Stomach (tissue), 9 donors: ENCODE data around the gene UNC79. TPM values are rescaled to one million over a fixed set of nuclear protein-coding genes. Genes with fewer than 3 reads are reported as not detected.

Source experiments
- DNase-seq, 2 donors: peaks; one replicate each; pipeline versions ENCODE4 v3.0.0 to v3.0.0-alpha.2; 2013 to 2019
- H3K27ac ChIP-seq, 5 donors: fragments of 200-600 bp in 4 of 5; sonication (generic) in 4 of 5; one replicate each; pipeline ENCODE4 v1.5.1; 2013 to 2019; ENCODE audit warnings: mild to moderate bottlenecking in 1 of 5, moderate library complexity in 1 of 5
- H3K27me3 ChIP-seq, 3 donors: fragments of 200-600 bp; sonication (generic); one replicate each; pipeline ENCODE4 v1.5.1; 2017 to 2019; ENCODE audit warnings: mixed run types in 1 of 3
- H3K36me3 ChIP-seq, 4 donors: fragments of 200-600 bp; sonication (generic); 1 replicate in 3 of 4; 2 replicates in 1 of 4; pipeline ENCODE4 v1.5.1; 2016 to 2019
- H3K4me1 ChIP-seq, 4 donors: fragments of 200-600 bp; sonication (generic); one replicate each; pipeline ENCODE4 v1.5.1; 2016 to 2019
- H3K4me3 ChIP-seq, 4 donors: fragments of 200-600 bp; sonication (generic) in 3 of 4; one replicate each; pipeline ENCODE4 v1.5.1; 2016 to 2019; ENCODE audit warnings: mild to moderate bottlenecking in 1 of 4
- H3K9me3 ChIP-seq, 4 donors: fragments of 200-600 bp; sonication (generic); one replicate each; pipeline ENCODE4 v1.5.1; 2016 to 2019
- EP300 ChIP-seq: sonication (generic); formaldehyde crosslinking; IDR thresholded peaks from one replicate; pipeline ENCODE4 v1.6.1; 2017; ENCODE audit warnings: antibody characterized with exemption
- POLR2A ChIP-seq, 4 donors: fragments of 450-650 bp; IDR thresholded peaks; one replicate each; pipeline ENCODE4 v1.6.1; 2016; ENCODE audit warnings: antibody characterized with exemption in 4 of 4, control low read depth in 2 of 4, mild to moderate bottlenecking in 1 of 4, moderate library complexity in 1 of 4
- POLR2AphosphoS5 ChIP-seq, 3 donors: sonication (generic); formaldehyde crosslinking; IDR thresholded peaks; one replicate each; pipeline ENCODE4 v1.6.1; 2016; ENCODE audit warnings: antibody characterized with exemption in 3 of 3
- WGBS, 5 donors: extraction: QIAGEN DNeasy Blood & Tissue Kit in 3 of 5; methylation state at CpG; one replicate each; pipeline versions ENCODE4 v1.1.5 to v1.1.7; 2013 to 2018; 5-methylcytosine and 5-hydroxymethylcytosine counted together
- intact Hi-C: fragments of 100-400 bp; cut with DNase I; formaldehyde crosslinking; loops from one replicate; pipeline ENCODE4 v1.15.1; 2023; ENCODE audit warnings: low total_unique reads
- polyA plus RNA-seq, 3 donors: library from polyadenylated mRNA; stranded (reverse); fragments of 200-250 nt; gene quantifications; one replicate each; pipeline ENCODE4 v1.2.3, GENCODE V29; 2013
- total RNA-seq, 5 donors: library from RNA; depleted of rRNA; stranded (reverse); fragments of >200 nt; gene quantifications; one replicate each; pipeline versions ENCODE4 v1.1.0 to v1.2.3, GENCODE V29; 2014 to 2016
- TF ChIP-seq, protein P1 (sequence below), 7 experiments: fragments of 450-650 bp in 4 of 7; fragments of 200-600 bp in 3 of 7; sonication (generic) in 3 of 7; IDR thresholded peaks; one replicate each; pipeline ENCODE4 v1.5.1; 2016 to 2019; ENCODE audit warnings: antibody characterized with exemption in 7 of 7, control low read depth in 2 of 7, mild to moderate bottlenecking in 1 of 7
- donor health status: healthy with polysubstance abuse.
- donor health status: Bipolar disorder and iron deficiency.
- donor health status: healthy.

UNC79 gene
- total and polyA plus RNA-seq, 8 donors = under 0.01 to 1.9 (median 0.35) TPM; not detected in 2

DNA sequence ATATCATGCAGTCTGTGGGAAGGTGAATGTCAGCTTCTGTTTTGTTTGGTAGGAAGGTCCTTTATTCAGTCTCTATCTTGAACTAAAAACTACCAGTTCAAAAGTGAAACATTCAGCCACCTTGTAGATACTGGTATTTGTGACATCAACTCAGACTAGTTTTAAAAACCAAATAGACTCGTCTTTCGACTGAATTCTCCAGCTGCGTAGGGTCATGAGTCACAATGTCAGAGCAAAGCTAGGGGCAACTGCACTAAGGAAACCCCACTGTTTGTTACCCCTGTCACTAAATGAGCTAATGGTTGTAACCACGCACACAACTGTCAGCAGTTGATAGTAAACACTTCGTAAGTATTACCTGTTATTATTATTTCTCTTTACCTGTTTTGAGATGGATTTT, 212.9 kb downstream of the UNC79 start:
- peaks cover 0 to 5% (median 0%) of the 10 kb centered on the region in 3 donors for H3K27me3 ChIP-seq
- TF ChIP-seq POLR2A (IDR thresholded peaks at IDR 0.05) (no peak), POLR2AphosphoS5 (IDR thresholded peaks at IDR 0.05) (no peak), EP300 (no peak)
- TF ChIP-seq, protein P1, sequence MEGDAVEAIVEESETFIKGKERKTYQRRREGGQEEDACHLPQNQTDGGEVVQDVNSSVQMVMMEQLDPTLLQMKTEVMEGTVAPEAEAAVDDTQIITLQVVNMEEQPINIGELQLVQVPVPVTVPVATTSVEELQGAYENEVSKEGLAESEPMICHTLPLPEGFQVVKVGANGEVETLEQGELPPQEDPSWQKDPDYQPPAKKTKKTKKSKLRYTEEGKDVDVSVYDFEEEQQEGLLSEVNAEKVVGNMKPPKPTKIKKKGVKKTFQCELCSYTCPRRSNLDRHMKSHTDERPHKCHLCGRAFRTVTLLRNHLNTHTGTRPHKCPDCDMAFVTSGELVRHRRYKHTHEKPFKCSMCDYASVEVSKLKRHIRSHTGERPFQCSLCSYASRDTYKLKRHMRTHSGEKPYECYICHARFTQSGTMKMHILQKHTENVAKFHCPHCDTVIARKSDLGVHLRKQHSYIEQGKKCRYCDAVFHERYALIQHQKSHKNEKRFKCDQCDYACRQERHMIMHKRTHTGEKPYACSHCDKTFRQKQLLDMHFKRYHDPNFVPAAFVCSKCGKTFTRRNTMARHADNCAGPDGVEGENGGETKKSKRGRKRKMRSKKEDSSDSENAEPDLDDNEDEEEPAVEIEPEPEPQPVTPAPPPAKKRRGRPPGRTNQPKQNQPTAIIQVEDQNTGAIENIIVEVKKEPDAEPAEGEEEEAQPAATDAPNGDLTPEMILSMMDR (IDR thresholded peaks at IDR 0.05) = no peak
- no peaks in the 10 kb centered on the region for H3K4me1 ChIP-seq
- no peaks in the 10 kb centered on the region for H3K36me3 ChIP-seq
- no peaks in the 10 kb centered on the region for H3K9me3 ChIP-seq
- H3K27ac ChIP-seq = no peak overlapping the region
- no peak for DNase-seq
- H3K4me3 ChIP-seq = no peak overlapping the region
- WGBS, 5 donors = 80 to 87% (median 83%) methylated on average over 5 of the region's 5 CpGs
- intact Hi-C loops = no loop called here

DNA sequence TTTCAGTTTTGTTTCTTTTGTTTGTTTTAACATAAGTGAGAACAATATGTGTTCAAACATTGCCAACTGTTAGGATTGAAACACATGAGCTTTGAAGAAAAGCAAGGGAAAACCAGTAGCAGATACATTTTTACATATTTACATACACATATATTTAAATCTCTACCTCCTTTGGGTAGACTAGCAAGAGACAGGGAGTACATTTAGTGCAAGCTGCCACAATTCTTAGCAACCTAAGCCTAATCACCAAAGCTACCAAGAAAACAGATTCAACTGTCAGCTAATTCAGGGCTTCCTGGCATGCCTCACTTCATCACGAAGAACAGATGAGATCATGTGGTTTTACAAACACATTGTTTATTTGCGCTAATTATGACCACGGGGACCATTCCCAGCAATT, 214.5 kb downstream of the UNC79 start:
- no peaks in the 10 kb centered on the region for H3K9me3 ChIP-seq
- H3K36me3 ChIP-seq = no peaks in the 10 kb centered on the region
- H3K27ac ChIP-seq = no peak overlapping the region
- peak in 1 of 2 donors; percentile 31 for DNase-seq
- H3K4me1 ChIP-seq = no peaks in the 10 kb centered on the region
- H3K27me3 ChIP-seq = peaks cover 0 to 9% (median 0%) of the 10 kb centered on the region in 3 donors
- 53 to 67% (median 59%) methylated on average over 3 of the region's 3 CpGs for WGBS, 5 donors
- no peak for TF ChIP-seq POLR2A (IDR thresholded peaks at IDR 0.05)
- TF ChIP-seq, protein P1 (IDR thresholded peaks at IDR 0.05) = no peak
- no peak for TF ChIP-seq EP300
- TF ChIP-seq POLR2AphosphoS5 (IDR thresholded peaks at IDR 0.05) = no peak
- H3K4me3 ChIP-seq = no peak overlapping the region
- intact Hi-C loops = no loop called here

DNA sequence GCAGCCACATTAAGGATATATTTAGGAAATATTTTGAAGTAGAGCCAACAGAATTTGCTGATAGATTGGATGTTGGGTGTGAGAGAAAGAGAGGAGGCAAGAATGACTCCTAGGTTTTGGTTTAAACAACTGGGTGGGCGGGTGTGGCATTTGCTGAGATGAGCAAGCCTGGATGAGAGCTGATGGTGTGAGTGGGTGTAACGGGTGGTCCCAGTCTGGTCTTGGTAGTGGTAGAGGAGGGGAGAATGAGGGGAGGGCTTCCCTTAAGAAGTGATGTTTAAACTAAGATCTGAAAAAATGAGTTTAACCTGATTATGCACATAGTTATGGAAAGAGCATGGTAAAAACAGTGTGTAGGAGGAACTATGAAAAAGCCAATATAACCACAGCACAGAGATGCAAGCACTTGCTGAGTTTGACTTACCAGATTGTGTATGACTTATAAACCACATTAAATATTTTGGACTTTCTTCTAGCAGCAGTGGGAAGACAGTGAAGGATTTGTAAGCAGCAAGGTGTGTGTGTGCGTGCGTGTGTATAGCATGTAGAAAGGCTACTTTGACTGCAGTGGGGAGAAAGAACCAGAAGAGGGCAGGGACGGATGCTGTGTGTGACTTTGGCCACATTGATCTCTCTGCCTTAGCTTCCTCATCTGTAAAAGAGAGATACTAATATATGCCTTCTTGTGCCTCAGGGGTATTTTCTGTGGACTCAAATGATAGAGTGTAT, 217.9 kb downstream of the UNC79 start:
- peak in 1 of 2 donors; percentile 36 for DNase-seq
- Histone ChIP-seq H3K4me3 (no peak overlapping the region), H3K27me3 (peaks cover 0 to 4% (median 0%) of the 10 kb centered on the region in 3 donors), H3K4me1 (no peaks in the 10 kb centered on the region), H3K27ac (no peak overlapping the region), H3K9me3 (no peaks in the 10 kb centered on the region), H3K36me3 (no peaks in the 10 kb centered on the region)
- intact Hi-C loops = no loop called here
- WGBS, 5 donors = 40 to 51% (median 47%) methylated on average over 5 of the region's 5 CpGs
- TF ChIP-seq POLR2AphosphoS5 (IDR thresholded peaks at IDR 0.05) = no peak
- no peak for TF ChIP-seq POLR2A (IDR thresholded peaks at IDR 0.05)
- TF ChIP-seq, protein P1 (IDR thresholded peaks at IDR 0.05) = peak in 2 of 7 experiments; percentile 16 to 20
- no peak for TF ChIP-seq EP300

DNA sequence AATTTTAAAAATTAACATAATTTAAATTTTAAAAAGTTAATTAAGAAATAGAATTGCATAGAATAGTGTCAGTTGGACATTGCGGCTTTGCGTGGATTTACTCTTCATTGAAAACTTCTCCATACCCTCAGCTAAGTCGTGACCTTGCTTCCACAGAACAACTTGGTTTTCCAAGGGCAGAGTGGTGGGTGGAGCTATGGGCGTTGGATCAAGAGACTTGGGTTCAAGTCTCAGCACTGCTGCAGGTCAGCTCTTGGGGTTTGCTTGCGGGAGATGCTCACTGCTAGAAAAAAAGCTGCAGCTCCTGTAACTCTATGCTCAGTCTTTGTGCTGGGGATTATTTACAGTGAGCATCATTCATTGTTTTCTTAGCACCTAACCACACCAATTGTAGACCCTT, 223.9 kb downstream of the UNC79 start:
- Histone ChIP-seq H3K4me3 (no peak overlapping the region), H3K36me3 (no peaks in the 10 kb centered on the region), H3K9me3 (no peaks in the 10 kb centered on the region), H3K27ac (no peak overlapping the region), H3K27me3 (peaks cover 0 to 17% (median 0%) of the 10 kb centered on the region in 3 donors), H3K4me1 (no peaks in the 10 kb centered on the region)
- intact Hi-C loops = loop anchor here (5.0 kb wide), 1 partner anchor 253 kb away; no protein-coding TSS in a partner anchor
- WGBS, 5 donors = 79 to 83% (median 81%) methylated on average over 5 of the region's 5 CpGs
- DNase-seq = no peak
- TF ChIP-seq, protein P1 (IDR thresholded peaks at IDR 0.05) = no peak
- no peak for TF ChIP-seq EP300
- TF ChIP-seq POLR2A (IDR thresholded peaks at IDR 0.05) = no peak
- no peak for TF ChIP-seq POLR2AphosphoS5 (IDR thresholded peaks at IDR 0.05)
